Vagina (tissue), 2 donors: Measurements from ENCODE around the gene TOMM22. TPM values are rescaled to one million over a fixed set of nuclear protein-coding genes. Genes with fewer than 3 reads are reported as not detected.
A peak's percentile ranks its signal among the peaks of the same experiment; 100 is the strongest.

Source experiments
- DNase-seq, 2 donors: peaks; one replicate each; pipeline ENCODE4 v3.0.0-alpha.2; 2017; ENCODE audit errors: extremely low spot score in 2 of 2
- H3K27ac ChIP-seq: fragments of 200-600 bp; sonication (generic); one replicate; pipeline ENCODE4 v1.5.1; 2019
- H3K27me3 ChIP-seq: fragments of 200-600 bp; sonication (generic); one replicate; pipeline ENCODE4 v1.5.1; 2019
- H3K36me3 ChIP-seq, 2 donors: fragments of 200-600 bp; sonication (generic); one replicate each; pipeline ENCODE4 v1.5.1; 2017 to 2019
- H3K4me1 ChIP-seq: fragments of 200-600 bp; sonication (generic); one replicate; pipeline ENCODE4 v1.5.1; 2019
- H3K4me3 ChIP-seq, 2 donors: fragments of 200-600 bp; sonication (generic); 1 replicate in 1 of 2; 2 replicates in 1 of 2; pipeline ENCODE4 v1.5.1; 2016 to 2019
- H3K9me3 ChIP-seq: fragments of 200-600 bp; sonication (generic); one replicate; pipeline ENCODE4 v1.5.1; 2019
- POLR2A ChIP-seq, 2 donors: fragments of 450-650 bp; IDR thresholded peaks; one replicate each; pipeline ENCODE4 v1.6.1; 2017; ENCODE audit warnings: antibody characterized with exemption in 2 of 2, mild to moderate bottlenecking in 2 of 2, moderate library complexity in 2 of 2
- POLR2AphosphoS5 ChIP-seq, 2 donors: sonication (generic); formaldehyde crosslinking; IDR thresholded peaks; one replicate each; pipeline ENCODE4 v1.9.0; 2017; ENCODE audit warnings: antibody characterized with exemption in 2 of 2, mild to moderate bottlenecking in 2 of 2, low read depth in 1 of 2; ENCODE audit not compliant: insufficient read depth in 1 of 2
- intact Hi-C: fragments of 100-400 bp; cut with DNase I; formaldehyde crosslinking; loops from one replicate; pipeline ENCODE4 v1.15.1; 2023
- total RNA-seq: library from RNA; depleted of rRNA; stranded (reverse); fragments of >200 nt; gene quantifications from one replicate; pipeline ENCODE4 v1.2.3, GENCODE V29; 2016
- TF ChIP-seq, protein P1 (sequence below), 3 experiments: fragments of 450-650 bp in 2 of 3; fragments of 200-600 bp in 1 of 3; sonication (generic) in 1 of 3; IDR thresholded peaks; one replicate each; pipeline ENCODE4 v1.5.1; 2017 to 2019; ENCODE audit warnings: antibody characterized with exemption in 3 of 3, mild to moderate bottlenecking in 2 of 3, moderate library complexity in 2 of 3

Gene TOMM22
- total RNA-seq, 1 donor from 2014 or later = 21.1 TPM

GRCh38 chr22:38656256-38657044, 25.3 kb upstream of the TOMM22 start, which contains the start of the genes CBY1 and FAM227A:
Gene CBY1 (plus strand): TSS chr22:38656638. CDS start chr22:38668055, 11,417 bp downstream.
Gene FAM227A (minus strand): TSS chr22:38656392. CDS start chr22:38650168, 6,224 bp downstream.
- Histone ChIP-seq H3K9me3 (no peaks in the 10 kb centered on the region), H3K27me3 (no peaks in the 10 kb centered on the region), H3K27ac (peak within 1 kb of the TSS; percentile 86), H3K4me1 (peaks cover 20% of the 10 kb centered on the region), H3K36me3 (no peaks in the 10 kb centered on the region), H3K4me3 (peak within 1 kb of the TSS; percentile 63 to 87)
- intact Hi-C loops = no loop called here
- DNase-seq = no peak
- TF ChIP-seq POLR2AphosphoS5 (IDR thresholded peaks at IDR 0.05; ENCODE audit: insufficient read depth in 1 of 2, low read depth in 1 of 2) = peak; percentile 90 to 91
- TF ChIP-seq POLR2A (IDR thresholded peaks at IDR 0.05) = peak in 1 of 2 donors; percentile 55
- TF ChIP-seq, protein P1, sequence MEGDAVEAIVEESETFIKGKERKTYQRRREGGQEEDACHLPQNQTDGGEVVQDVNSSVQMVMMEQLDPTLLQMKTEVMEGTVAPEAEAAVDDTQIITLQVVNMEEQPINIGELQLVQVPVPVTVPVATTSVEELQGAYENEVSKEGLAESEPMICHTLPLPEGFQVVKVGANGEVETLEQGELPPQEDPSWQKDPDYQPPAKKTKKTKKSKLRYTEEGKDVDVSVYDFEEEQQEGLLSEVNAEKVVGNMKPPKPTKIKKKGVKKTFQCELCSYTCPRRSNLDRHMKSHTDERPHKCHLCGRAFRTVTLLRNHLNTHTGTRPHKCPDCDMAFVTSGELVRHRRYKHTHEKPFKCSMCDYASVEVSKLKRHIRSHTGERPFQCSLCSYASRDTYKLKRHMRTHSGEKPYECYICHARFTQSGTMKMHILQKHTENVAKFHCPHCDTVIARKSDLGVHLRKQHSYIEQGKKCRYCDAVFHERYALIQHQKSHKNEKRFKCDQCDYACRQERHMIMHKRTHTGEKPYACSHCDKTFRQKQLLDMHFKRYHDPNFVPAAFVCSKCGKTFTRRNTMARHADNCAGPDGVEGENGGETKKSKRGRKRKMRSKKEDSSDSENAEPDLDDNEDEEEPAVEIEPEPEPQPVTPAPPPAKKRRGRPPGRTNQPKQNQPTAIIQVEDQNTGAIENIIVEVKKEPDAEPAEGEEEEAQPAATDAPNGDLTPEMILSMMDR (IDR thresholded peaks at IDR 0.05) = no peak

DNA sequence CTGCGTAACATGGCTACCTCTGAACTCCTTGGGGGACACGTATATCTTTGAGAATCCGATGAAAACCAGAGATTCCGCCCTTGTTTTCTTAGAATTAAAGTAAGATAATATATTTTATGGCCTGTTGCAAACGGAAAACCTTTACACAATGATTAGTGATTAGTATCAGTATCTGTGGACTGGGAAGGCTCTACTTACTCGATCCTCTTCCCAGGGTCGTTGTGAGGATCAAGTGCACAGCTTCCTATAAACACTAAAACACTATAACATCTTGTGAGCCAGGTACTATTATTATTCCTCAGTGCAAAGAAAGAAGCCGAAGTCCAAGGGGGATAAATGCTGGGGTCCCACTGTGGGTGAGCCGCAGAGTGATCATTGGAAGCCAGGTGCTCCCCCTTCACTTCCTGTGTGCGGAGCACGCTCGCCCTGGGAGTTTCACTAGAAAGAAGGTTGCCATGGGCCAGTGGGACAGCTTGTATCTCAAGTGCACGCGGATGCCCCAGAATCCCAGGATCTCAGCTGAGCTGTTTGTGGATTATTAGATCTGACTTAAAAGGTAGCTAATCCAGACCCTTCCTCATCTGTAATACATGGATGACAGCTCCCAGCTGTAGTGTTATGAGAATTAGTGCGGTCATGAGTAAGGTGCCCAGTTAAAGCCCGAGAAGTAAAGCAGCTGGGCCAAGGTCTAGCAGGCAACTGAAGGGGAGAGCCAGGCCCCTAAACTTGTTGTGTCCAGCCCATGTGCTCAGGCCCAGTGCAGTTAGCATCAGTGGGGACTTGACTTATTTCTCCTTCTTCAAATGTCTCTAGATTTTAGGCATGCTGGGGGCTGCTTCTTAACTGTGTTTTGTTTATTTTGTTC, 24.5 kb upstream of the TOMM22 start:
- intact Hi-C loops = no loop called here
- Histone ChIP-seq H3K36me3 (no peaks in the 10 kb centered on the region), H3K4me1 (peaks cover 20% of the 10 kb centered on the region), H3K27me3 (no peaks in the 10 kb centered on the region), H3K4me3 (peak overlapping the region; percentile 63 to 87), H3K27ac (peak overlapping the region; percentile 86), H3K9me3 (no peaks in the 10 kb centered on the region)
- no peak for DNase-seq
- TF ChIP-seq, protein P1 (IDR thresholded peaks at IDR 0.05) = no peak
- TF ChIP-seq POLR2AphosphoS5 (IDR thresholded peaks at IDR 0.05; ENCODE audit: insufficient read depth in 1 of 2, low read depth in 1 of 2) = no peak
- no peak for TF ChIP-seq POLR2A (IDR thresholded peaks at IDR 0.05)

GRCh38 chr22:38674888-38675287, 6.9 kb upstream of the TOMM22 start:
- no peaks in the 10 kb centered on the region for H3K27me3 ChIP-seq
- H3K9me3 ChIP-seq = no peaks in the 10 kb centered on the region
- no peak for DNase-seq
- H3K4me1 ChIP-seq = no peaks in the 10 kb centered on the region
- no peak overlapping the region for H3K4me3 ChIP-seq
- peaks cover 0 to 27% of the 10 kb centered on the region in 2 donors for H3K36me3 ChIP-seq
- TF ChIP-seq POLR2A (IDR thresholded peaks at IDR 0.05) (no peak), POLR2AphosphoS5 (IDR thresholded peaks at IDR 0.05; ENCODE audit: insufficient read depth in 1 of 2, low read depth in 1 of 2) (no peak)
- TF ChIP-seq, protein P1 (IDR thresholded peaks at IDR 0.05) = no peak
- no peak overlapping the region for H3K27ac ChIP-seq
- intact Hi-C loops = no loop called here

- no peak overlapping the region for H3K27ac ChIP-seq
Measured at GRCh38 chr22:38675833-38676232, 5.9 kb upstream of the TOMM22 start.

More at GRCh38 chr22:38675833-38676232, 5.9 kb upstream of the TOMM22 start:
- no peaks in the 10 kb centered on the region for H3K27me3 ChIP-seq
- no peaks in the 10 kb centered on the region for H3K9me3 ChIP-seq
- no peaks in the 10 kb centered on the region for H3K4me1 ChIP-seq
- intact Hi-C loops = no loop called here
- DNase-seq = no peak
- H3K4me3 ChIP-seq = no peak overlapping the region
- H3K36me3 ChIP-seq = peaks cover 0 to 26% of the 10 kb centered on the region in 2 donors
- no peak for TF ChIP-seq POLR2A (IDR thresholded peaks at IDR 0.05)
- TF ChIP-seq, protein P1 (IDR thresholded peaks at IDR 0.05) = no peak
- TF ChIP-seq POLR2AphosphoS5 (IDR thresholded peaks at IDR 0.05; ENCODE audit: insufficient read depth in 1 of 2, low read depth in 1 of 2) = no peak
